ENCODE results near the gene SLC2A6. TPM values are rescaled to one million over a fixed set of nuclear protein-coding genes. Genes with fewer than 3 reads are reported as not detected.
A peak's percentile ranks its signal among the peaks of the same experiment; 100 is the strongest.

The SLC2A6 gene
- total and polyA plus RNA-seq, 2 experiments from 2014 or later: 2.4 to 8.6 TPM

GRCh38 chr9:133516961-133517350 lies 38.1 kb upstream of the SLC2A6 start:
- no peaks in the 10 kb centered on the region for H3K27me3 ChIP-seq
- TF ChIP-seq CTCF (IDR thresholded peaks at IDR 0.05; ENCODE audit: low read depth, low read length): no peak
- no peak overlapping the region for H3K4me3 ChIP-seq
- H3K27ac ChIP-seq: no peak overlapping the region
- no peaks in the 10 kb centered on the region for H3K4me1 ChIP-seq (ENCODE audit: low read depth)
- DNase-seq (ENCODE audit: low read depth in 1 of 2, low spot score in 1 of 2): no peak
- no peaks in the 10 kb centered on the region for H3K36me3 ChIP-seq
- H3K9me3 ChIP-seq (ENCODE audit: low read depth): no peaks in the 10 kb centered on the region

GRCh38 chr9:133516256-133516960 lies 37.5 kb upstream of the SLC2A6 start:
- Histone ChIP-seq H3K4me3 (no peak overlapping the region), H3K9me3 (ENCODE audit: low read depth) (no peaks in the 10 kb centered on the region), H3K4me1 (ENCODE audit: low read depth) (no peaks in the 10 kb centered on the region), H3K36me3 (no peaks in the 10 kb centered on the region), H3K27ac (no peak overlapping the region), H3K27me3 (no peaks in the 10 kb centered on the region)
- no peak for TF ChIP-seq CTCF (IDR thresholded peaks at IDR 0.05; ENCODE audit: low read depth, low read length)
- no peak for DNase-seq (ENCODE audit: low read depth in 1 of 2, low spot score in 1 of 2)

- no peaks in the 10 kb centered on the region for H3K36me3 ChIP-seq
- H3K9me3 ChIP-seq (ENCODE audit: low read depth): no peaks in the 10 kb centered on the region
- no peak overlapping the region for H3K4me3 ChIP-seq
- H3K4me1 ChIP-seq (ENCODE audit: low read depth): no peaks in the 10 kb centered on the region
- no peaks in the 10 kb centered on the region for H3K27me3 ChIP-seq
- no peak for DNase-seq (ENCODE audit: low read depth in 1 of 2, low spot score in 1 of 2)
- no peak for TF ChIP-seq CTCF (IDR thresholded peaks at IDR 0.05; ENCODE audit: low read depth, low read length)
- H3K27ac ChIP-seq: no peak overlapping the region
Observed at GRCh38 chr9:133515615-133516255, 36.8 kb upstream of the SLC2A6 start.

- H3K4me3 ChIP-seq: no peak overlapping the region
- no peak for DNase-seq (ENCODE audit: low read depth in 1 of 2, low spot score in 1 of 2)
- TF ChIP-seq CTCF (IDR thresholded peaks at IDR 0.05; ENCODE audit: low read depth, low read length): no peak
- H3K27ac ChIP-seq: no peak overlapping the region
- H3K9me3 ChIP-seq (ENCODE audit: low read depth): no peaks in the 10 kb centered on the region
- H3K36me3 ChIP-seq: no peaks in the 10 kb centered on the region
- no peaks in the 10 kb centered on the region for H3K27me3 ChIP-seq
- H3K4me1 ChIP-seq (ENCODE audit: low read depth): no peaks in the 10 kb centered on the region
Observed at GRCh38 chr9:133515240-133515610, 36.3 kb upstream of the SLC2A6 start.

- no peaks in the 10 kb centered on the region for H3K27me3 ChIP-seq
- H3K36me3 ChIP-seq: no peaks in the 10 kb centered on the region
- DNase-seq (ENCODE audit: low read depth in 1 of 2, low spot score in 1 of 2): peak in 1 of 2 donors; percentile 63
- no peak overlapping the region for H3K27ac ChIP-seq
- no peaks in the 10 kb centered on the region for H3K4me1 ChIP-seq (ENCODE audit: low read depth)
- no peaks in the 10 kb centered on the region for H3K9me3 ChIP-seq (ENCODE audit: low read depth)
- H3K4me3 ChIP-seq: no peak overlapping the region
- TF ChIP-seq CTCF (IDR thresholded peaks at IDR 0.05; ENCODE audit: low read depth, low read length): no peak
Observed at GRCh38 chr9:133514460-133515239, 35.8 kb upstream of the SLC2A6 start.
